CD4-positive, alpha-beta T cell treated with Interleukin-15 for 1 hour (primary cell): ENCODE measurements around the gene MDFIC2.
"Not testable (repeated sequence)": the region's sequence is repeated elsewhere in the genome, so short reads cannot be mapped to it uniquely, and the experiment has no call there.

Experiments used
- DNase-seq: peaks from one replicate; pipeline ENCODE4 v3.0.0-alpha.2; 2020

The MDFIC2 gene

DNA sequence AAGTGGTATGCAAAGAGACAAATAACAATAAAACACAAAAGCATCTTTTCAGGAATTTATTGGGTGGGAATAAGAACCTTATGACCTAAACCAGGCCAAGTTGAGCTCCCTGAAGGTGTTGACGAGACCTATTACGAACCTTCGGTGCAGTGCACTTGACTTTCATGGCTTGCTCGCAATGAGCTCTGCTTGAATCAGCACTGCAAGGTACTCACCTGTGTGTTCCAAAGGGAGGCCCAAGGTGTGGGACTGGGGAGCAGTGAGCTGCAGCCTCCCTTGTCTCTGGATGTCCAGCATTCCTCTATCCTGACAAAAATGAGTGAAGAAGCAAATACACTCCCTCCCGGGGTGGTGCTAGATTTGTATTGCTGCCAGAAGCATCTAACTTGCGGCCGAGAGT lies at the start of gene MDFIC2:
TSS of gene MDFIC2 (minus strand) at position 303 of the 400 bp plus-strand sequence. CDS start 665 bp downstream, outside the sequence.
- no peak for DNase-seq

DNA sequence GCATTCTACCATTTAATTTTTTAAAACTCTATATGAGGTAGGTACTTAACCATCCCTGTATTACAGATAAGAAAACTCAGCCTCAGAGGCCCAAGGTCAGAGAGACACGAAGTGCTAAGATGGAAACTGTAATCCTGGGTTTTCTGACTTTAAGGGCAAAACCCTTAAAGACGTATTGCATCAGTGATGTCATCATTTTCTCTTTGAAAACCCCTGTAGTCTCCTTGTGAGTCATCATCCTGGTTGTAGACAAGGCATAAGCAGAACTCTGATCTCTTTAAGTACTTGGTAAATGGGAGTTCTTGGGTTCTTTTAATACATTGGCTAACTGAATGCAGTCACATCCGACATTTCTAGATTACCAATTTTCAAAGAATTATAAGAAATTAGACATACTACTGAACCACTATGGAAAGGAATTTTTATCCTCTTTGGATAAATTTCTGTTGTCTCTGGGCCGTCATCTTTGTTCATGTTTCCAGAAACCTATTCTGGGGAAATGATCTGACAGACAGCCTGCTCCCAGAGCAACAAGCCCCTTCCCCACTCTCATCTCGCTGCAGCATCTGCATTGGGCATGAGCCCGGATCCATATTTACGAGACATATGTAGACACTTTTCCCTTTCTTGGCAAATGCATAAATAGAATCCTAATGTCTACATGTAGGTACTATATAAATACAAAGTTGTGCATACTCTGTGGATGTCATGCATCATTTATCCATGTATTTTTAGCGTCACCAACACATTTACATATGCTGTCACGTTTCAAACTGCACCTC lies 48.7 kb upstream of the MDFIC2 start:
- no peak for DNase-seq

DNA sequence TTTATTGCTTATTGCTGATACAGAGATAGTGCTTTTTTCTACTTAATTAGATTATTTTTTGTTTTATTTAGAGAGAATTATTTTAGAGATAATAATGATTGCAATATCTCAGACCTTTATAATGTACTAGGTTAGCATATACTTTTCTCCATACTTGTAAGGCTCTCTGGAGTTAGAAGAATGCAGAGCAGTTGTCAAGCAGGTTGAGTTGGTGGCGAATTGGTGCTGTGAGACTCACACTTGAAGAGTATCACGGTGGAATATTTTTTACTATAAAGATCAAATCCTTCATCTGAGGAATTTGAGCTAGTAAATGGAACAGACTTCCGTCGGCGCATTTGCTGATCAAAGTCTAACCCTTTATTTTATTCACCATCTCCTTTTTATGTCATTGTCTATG lies 47.3 kb upstream of the MDFIC2 start:
- no peak for DNase-seq

DNA sequence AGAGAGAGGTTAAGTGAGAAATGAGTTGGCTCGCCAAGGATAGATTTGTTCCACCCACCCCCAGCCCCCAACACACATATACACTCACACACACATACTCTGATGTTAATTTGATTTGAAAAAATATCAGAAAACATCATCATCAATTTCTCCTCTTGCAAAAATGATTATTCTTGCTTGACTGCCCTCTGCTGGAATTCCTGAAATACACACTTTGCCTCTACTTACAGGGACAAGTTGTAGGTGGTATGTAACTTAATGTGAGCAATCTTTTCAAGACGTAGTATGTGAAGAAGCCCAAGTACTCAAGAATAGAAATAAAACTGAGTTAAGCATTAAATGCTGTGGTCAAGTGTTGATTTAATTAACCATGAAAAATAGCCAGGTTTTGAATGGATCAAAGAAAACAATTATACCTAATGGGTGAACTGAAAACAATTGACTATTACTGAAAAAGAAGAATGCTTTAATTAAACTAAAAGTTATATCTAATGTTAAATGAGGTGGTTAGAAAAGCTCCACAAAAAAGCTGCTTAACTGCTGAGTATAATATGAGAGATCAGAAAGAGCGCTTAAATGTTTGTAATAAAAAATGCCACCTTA lies 46.6 kb upstream of the MDFIC2 start:
- no peak for DNase-seq

DNA sequence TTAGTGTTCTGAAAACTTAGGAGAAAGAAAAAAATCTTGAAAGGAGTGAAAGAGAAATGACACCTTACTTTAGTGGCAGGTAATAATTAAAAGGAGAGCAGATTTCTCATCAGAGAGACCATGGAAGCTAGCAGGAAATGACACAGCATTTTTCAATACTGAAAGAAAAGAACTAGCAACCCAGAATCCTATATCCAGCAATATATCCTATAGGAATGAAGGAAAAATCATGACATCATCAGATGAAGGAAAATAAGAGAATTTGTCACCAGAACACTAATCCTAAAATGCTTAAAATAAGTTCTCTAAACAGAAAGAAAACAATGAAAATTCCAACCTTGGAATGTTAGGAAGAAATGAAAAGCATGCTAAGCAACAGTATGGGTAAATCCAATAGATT lies 39.8 kb upstream of the MDFIC2 start:
- no peak for DNase-seq

DNA sequence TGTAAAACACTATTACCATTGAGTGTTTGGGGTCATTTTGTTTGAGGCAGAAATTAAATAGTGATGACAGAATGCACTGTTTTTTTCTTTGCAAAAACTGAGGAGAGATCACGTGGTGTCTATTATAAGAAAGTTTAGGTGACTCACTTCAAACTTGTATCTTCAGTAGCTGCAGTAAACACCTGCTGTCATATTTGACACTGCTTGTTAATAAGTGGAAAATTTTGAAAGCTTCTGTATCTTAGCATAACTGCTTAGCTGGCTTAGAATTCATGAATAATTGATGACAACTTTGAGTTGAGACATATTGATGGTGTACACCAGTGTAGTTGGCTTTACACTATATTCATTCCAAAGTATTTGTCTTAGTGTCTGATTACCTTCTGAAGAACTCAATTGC lies 29.7 kb upstream of the MDFIC2 start:
- no peak for DNase-seq

DNA sequence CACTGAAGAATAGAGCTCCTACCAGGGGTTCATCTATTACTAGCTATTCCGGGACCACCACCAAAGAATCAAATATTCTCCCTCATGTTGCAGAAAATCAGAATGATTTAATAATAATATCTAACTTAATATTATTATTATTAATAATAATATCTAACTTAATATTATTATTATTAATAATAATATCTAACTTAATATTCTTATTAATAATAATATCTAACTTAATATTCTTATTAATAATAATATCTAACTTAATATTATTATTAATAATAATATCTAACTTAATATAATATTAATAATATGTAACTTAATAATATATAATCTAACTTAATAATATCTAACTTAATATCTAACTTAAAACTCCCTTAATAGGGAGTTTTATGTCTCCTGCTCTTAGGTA lies 24.4 kb upstream of the MDFIC2 start:
- DNase-seq, result not testable (repeated sequence)

DNA sequence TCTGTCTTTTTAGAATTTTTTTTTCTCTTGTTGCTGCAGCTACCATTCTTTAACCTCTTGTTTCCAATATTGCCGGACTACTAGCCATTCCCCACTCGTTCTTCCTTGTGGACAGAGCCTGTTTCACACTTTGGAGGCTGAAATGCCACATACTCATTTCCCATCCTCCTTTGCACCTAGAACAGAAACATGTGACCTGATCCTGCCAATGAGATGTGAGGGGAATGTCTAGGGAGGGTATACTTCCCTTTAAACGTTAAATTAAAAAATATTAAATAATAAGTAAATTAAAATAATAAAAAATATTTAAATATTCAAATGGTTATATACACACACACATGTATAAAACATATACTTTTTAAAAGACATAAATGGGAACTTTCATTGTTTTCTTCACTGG lies 20.6 kb upstream of the MDFIC2 start:
- no peak for DNase-seq

DNA sequence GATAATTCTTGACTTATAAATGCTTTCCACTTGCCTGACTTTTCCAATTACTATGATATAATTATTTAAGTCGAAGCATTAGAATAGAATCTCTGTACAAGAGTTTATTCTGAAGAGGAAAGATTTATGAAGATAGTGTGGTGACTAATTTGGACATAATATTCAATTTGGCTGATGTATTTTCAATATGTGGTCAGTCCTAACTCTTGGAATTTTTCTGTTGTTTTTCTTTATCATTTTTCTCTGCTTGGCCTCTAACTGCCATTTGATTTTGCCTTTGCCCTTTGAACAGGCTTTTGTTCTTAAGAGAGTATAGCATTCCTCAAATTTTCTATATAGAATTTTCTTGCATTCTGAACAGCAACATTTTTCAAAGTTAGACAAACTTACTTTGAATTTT lies 2.6 kb upstream of the MDFIC2 start:
- DNase-seq, result no peak

DNA sequence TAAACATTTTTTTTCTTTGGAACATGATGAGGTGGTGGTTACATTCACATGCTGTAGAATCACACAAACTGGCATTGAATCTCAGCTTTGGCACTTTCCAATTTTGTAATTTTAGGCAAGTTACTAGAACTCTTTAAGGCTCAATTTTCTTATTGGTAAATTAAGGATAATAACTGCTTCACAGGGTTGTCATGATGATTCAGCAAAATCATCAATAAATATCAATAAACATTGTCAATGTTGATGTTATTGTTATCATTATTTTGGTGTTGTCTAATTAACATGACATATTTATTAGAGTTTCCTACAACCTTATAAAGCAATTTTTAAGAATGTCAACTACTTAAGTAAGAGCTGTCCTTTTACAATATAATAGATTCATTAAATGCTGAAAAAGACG lies 1.6 kb downstream of the MDFIC2 start:
- no peak for DNase-seq

DNA sequence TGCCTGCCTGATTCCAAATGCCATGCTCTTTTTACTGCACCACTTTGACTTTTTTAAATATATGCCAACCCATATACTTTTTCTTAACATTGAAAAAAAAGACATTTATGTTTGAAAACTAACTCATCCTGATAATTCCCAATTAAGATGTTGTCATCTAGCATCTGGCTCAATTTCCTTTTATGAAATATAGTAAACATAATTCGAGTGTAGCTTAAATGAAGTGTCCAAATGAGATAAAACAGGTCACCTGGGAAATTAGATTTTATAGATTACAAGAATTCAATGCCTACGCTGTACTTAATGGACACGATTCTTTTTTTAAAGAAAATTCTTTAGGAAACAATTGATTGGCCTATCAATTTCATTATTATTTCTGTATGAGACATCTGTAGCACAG lies 2.8 kb downstream of the MDFIC2 start:
- DNase-seq, result no peak

DNA sequence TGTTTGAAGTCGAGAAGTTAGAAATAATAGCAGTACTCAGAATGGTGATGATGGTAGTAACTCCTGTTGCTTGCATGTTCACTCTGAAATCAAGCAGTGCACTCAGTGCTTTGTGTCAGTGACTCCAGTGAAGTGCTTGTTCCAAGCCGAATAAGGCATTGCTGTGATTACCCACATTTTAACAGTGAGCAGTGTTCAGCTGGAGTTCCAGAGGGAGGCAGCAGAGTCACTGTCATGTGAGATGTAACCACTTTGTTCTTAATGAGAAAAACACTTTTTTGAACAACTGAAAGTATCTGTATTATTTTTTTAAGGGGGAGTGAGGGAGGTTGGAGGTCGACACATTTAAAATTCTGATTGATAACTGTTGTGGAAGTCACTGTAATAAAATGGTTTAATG lies 3.7 kb downstream of the MDFIC2 start:
- no peak for DNase-seq

DNA sequence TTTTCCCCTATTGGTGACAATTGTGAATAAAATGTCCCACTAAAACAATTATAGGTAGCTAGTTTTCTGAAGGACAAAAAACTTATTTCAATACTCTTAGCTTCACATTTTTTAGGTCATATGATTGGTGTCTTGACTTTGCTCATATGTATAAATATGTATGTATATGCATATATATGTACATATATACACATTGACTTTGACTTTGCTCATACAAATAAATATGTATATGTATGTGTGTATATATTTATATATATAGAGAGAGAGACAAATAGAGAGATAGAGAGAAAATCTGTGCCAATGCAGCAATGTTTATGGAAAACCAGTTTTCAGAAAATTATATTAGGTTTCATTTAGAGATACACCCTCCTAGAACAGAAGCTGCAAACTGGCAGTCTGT lies 5.7 kb downstream of the MDFIC2 start:
- no peak for DNase-seq

DNA sequence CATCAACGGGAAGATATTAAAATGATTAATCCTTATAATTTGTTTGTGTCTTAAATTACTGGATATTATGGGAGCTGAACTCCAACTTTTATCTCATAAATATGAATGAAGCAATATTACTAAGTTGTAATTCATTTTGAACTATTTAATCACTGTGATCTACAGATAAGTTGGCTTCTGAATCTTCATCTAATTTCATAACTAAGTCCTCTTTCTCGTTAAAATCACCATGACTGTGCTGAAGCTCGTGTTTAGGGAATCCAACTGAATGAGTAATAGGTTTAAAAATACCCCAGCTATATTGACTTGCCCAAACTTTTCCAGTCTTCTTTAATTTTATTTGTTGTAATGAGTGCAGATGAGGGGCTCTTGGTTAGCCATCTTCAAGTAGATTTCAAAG lies 14.1 kb downstream of the MDFIC2 start:
- no peak for DNase-seq

DNA sequence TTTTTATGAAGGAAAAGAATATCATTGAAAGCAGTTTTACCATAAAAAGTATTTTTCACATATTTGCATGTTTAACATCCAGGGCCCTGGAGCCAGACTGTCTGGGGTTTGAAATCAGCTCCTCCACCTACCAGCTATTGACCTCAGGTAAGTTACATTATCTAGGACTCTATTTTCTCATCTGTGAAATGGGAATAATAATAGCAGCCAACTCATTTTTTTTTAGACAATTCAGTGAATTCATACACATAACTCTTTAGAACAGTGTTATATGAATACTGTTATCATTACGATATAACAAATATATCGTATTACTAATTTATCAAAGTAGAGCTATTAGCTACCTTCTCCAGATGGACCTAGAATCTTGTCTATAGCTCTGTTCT lies 21.3 kb downstream of the MDFIC2 start:
- DNase-seq, result no peak

DNA sequence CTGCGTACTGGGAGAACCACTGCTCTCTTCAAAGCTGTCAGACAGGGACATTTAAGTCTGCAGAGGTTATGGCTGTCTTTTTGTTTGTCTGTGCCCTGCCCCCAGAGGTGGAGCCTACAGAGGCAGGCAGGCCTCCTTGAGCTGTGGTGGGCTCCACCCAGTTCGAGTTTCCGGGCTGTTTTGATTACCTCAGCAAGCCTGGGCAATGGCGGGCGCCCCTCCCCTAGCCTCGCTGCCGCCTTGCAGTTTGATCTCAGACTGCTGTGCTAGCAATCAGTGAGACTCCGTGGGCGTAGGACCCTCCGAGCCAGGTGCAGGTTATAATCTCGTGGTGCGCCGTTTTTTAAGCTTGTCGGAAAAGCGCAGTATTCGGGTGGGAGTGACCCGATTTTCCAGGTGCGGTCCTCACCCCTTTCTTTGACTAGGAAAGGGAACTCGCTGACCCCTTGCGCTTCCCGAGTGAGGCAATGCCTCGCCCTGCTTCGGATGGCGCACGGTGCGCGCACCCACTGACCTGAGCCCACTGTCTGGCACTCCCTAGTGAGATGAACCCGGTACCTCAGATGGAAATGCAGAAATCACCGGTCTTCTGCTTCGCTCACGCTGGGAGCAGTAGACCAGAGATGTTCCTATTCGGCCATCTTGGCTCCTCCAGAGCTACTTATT lies 21.9 kb downstream of the MDFIC2 start:
- DNase-seq, result not testable (repeated sequence)

DNA sequence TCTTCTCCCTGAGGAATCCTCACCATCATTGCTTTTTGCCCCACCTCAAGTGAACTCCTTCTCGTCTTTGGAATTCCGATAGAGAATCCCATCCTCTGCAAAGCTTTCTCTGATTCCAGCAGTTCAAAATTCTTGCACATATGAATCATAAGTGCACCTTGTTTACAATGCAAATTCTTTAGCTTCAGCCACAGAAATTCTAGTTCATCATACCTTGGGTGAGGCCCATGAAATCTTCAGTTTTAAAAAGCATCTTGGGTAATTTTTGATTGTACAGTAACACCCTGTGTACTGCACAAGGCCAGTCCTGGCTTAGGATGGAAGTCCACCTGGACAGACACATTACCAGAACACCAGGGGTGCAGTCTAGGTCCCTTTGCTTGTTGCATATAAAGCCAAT lies 30.8 kb downstream of the MDFIC2 start:
- no peak for DNase-seq

DNA sequence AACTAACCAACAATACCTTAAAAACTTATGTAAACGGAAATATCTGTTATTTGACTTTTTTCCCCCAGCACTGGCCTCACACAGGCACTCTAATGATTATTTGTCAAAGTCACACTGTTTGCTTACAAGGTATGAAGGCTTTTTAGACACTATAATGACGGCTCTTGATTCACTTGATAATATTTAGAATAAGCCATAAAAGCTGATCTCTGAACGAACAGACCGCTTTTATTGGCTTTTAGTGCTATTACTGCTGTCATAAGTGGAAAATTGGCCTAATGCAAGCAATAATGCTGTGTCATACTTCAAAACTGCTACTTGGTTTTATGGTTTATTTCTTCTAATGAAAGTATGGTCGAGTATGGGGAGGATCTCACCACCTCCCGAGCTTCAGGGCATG lies 35.1 kb downstream of the MDFIC2 start:
- no peak for DNase-seq

DNA sequence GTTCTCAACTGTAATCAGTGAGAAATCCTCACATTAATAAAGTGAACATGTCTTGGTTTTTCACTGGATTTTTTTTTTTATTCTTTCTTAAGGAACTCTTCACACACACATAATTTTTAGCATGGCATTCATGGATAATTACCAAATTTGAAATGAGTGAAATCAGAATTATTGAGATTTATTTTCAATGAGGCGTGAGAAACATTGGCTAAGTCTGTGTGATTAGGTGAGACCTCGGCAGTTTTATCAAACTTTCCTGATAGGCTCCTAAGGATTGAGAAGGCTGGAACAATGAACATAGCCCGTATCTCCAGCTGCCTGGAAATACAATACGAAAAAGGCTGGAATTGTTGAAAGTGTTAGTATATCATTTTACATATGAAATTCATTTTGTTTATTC lies 35.5 kb downstream of the MDFIC2 start:
- DNase-seq, result no peak

DNA sequence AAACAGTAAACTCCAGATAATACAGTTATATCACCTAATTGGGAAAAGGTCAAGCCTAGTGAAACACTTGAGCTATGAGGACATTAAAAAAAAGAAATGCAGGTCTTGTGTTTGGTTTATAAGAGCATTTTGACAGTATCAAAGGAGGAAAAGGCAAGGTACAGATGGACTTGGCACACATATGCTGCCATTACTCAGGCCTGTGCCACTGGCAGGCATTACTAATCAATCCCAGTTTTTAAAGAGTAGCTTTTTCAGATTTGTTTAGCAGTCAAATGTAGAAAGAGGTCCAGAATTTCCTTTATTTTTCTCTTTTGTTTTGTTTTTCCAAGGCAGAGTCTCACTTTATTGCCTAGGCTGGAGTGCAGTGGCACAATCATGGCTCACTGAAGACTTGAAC lies 38.9 kb downstream of the MDFIC2 start:
- no peak for DNase-seq

DNA sequence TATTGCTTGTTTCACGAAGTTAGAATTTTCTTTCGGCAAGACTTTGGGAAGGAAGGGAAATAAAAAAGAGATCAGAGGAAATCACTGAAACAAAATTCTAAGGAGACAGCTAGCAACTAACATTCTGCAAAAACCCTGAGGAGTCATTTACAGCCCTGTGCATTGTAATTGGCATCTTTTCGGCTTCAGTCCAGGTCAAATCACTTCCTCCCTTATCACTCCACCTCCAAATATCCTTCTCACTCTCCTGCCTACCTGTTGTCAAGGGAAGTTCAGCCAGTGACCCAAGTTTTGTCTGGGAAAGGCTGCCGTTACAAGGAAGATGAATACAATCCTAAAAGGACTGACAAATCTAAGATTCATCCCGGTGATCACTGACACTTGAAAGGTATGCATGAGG lies 39.6 kb downstream of the MDFIC2 start:
- DNase-seq, result no peak

DNA sequence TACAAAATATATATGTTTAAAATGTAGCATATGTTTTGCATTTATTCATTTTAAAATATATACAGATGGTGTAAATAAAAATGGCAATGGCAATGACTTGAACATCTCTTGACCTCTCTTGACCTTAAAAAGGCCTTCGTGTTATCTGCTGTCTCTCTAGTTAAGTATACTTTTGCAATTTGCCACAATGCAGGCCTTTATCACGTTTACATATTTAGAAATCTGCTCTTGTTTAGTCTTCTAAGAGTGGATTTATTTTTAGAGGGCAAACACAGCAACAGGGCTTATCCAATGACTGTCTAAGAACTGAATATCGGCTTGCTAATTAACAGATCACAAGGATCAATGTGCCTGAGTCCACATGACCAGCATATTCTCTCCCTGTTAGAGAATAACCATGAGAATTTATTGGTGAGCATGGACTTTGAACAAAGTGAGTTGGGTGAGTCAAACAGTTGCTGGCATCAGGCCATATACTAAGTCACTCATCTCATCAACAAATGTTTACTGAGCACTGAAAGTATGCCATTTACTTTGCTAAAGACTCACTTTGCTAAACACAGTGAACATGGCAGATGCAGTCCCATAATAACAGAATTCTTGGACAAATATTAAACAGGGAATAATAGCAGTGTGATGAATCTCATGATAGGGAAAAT lies 48.2 kb downstream of the MDFIC2 start:
- no peak for DNase-seq

DNA sequence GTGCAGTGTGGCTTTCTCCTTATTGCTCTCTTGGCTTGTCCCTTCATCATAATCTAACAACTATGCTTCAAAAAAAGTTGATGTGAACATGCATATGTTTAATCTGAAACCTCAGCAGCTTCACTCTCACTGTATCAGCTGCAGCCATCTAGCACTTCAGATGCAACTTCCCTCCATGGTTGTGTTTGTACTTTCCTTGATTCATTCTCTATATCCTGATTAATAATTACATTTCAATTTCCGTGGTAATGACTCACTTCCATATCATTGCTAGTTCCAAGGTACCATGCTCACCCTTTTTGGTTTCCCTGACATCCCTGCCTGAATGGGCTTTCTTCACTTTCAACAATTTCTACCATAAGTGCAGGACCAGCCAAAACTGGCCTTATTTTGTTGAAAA lies 51.2 kb downstream of the MDFIC2 start:
- DNase-seq, result no peak

DNA sequence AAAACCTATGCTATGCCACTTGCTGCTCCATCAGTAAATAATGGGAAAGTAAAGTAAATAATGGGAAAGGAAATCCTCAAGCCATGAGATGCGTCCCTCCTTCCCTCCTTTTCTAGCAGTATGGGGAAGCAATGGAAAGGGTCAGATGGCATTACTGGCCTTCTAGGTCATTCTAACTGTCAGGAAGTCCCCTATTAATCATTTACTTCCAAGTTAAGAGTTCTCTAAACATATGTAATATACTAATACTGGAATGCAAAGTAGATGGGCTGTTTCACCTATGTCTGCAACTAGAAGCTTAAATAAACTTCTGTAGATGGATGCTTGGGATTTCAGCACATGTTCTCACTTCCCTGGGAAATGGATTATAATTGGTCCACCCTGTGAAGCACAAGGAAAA lies 55.9 kb downstream of the MDFIC2 start:
- no peak for DNase-seq
